MM.1S (cell line): ENCODE data around the gene EXOC1L.

Experiments used
- DNase-seq: peaks from one replicate; pipeline ENCODE4 v3.0.0-alpha.2; 2015
- H2AFZ ChIP-seq: fragments of 300-600 bp; sonication (generic); 2 replicates; pipeline ENCODE4 v1.6.0; 2016; ENCODE audit warnings: antibody characterized with exemption, low read length
- H3F3A ChIP-seq: fragments of 300-600 bp; sonication (generic); 2 replicates; pipeline ENCODE4 v1.6.1; 2016; ENCODE audit warnings: mild to moderate bottlenecking, antibody characterized with exemption, low read length, moderate library complexity, mixed read lengths; ENCODE audit not compliant: insufficient read depth
- H3K27ac ChIP-seq: fragments of 300-600 bp; sonication (generic); 2 replicates; pipeline ENCODE4 v1.5.1; 2016; ENCODE audit warnings: mild to moderate bottlenecking, low read length
- H3K27me3 ChIP-seq: fragments of 300-600 bp; sonication (generic); replicated peaks from 2 replicates; pipeline ENCODE4 v1.6.0; 2016; ENCODE audit warnings: low read length; ENCODE audit not compliant: insufficient read depth
- H3K36me3 ChIP-seq: fragments of 300-600 bp; sonication (generic); replicated peaks from 2 replicates; pipeline ENCODE4 v1.6.1; 2016; ENCODE audit warnings: mild to moderate bottlenecking, low read length, mixed read lengths; ENCODE audit not compliant: insufficient read depth
- H3K4me1 ChIP-seq: fragments of 300-600 bp; sonication (generic); 2 replicates; pipeline ENCODE4 v1.6.1; 2016; ENCODE audit warnings: low read length, mixed read lengths
- H3K4me2 ChIP-seq: fragments of 300-600 bp; sonication (generic); 2 replicates; pipeline ENCODE4 v1.6.0; 2016; ENCODE audit warnings: low read depth, low read length
- H3K4me3 ChIP-seq: fragments of 300-600 bp; sonication (generic); 2 replicates; pipeline ENCODE4 v1.5.1; 2016; ENCODE audit warnings: low read length, mixed read lengths
- H3K79me2 ChIP-seq: fragments of 300-600 bp; sonication (generic); 2 replicates; pipeline ENCODE4 v1.6.1; 2016; ENCODE audit warnings: mixed run types, low read length, mixed read lengths
- H3K9ac ChIP-seq: fragments of 300-600 bp; sonication (generic); 2 replicates; pipeline ENCODE4 v1.6.1; 2016; ENCODE audit warnings: low read length, mixed read lengths
- H3K9me2 ChIP-seq: fragments of 300-600 bp; sonication (generic); replicated peaks from 2 replicates; pipeline ENCODE4 v1.6.1; 2016; ENCODE audit warnings: mild to moderate bottlenecking, low read length, mixed read lengths; ENCODE audit not compliant: insufficient read depth
- H3K9me3 ChIP-seq: fragments of 300-600 bp; sonication (generic); replicated peaks from 2 replicates; pipeline ENCODE4 v1.6.1; 2016; ENCODE audit warnings: mild to moderate bottlenecking, low read length, mixed read lengths; ENCODE audit not compliant: insufficient read depth
- H4K20me1 ChIP-seq: fragments of 300-600 bp; sonication (generic); 2 replicates; pipeline ENCODE4 v1.6.1; 2016; ENCODE audit warnings: mild to moderate bottlenecking, low read length, moderate library complexity, mixed read lengths; ENCODE audit not compliant: insufficient read depth
- CTCF ChIP-seq: fragments of 300-600 bp; sonication (generic); IDR thresholded peaks from 2 replicates; pipeline ENCODE4 v1.5.1; 2016; ENCODE audit warnings: antibody characterized with exemption, low read length, mixed read lengths
- EZH2 ChIP-seq: fragments of 300-600 bp; sonication (generic); optimal IDR thresholded peaks from 2 replicates; pipeline ENCODE3; 2017; ENCODE audit warnings: low read depth, mild to moderate bottlenecking, antibody characterized with exemption, low read length, mixed read lengths
- EZH2phosphoT487 ChIP-seq: fragments of 300-600 bp; sonication (generic); IDR thresholded peaks from 2 replicates; pipeline ENCODE4 v1.6.1; 2018; ENCODE audit warnings: antibody characterized with exemption, low read length

The EXOC1L gene

GRCh38 chr4:55879224-55879623 lies 59.6 kb downstream of the EXOC1L start:
- H3F3A ChIP-seq = no peaks in the 10 kb centered on the region
- H4K20me1 ChIP-seq = no peaks in the 10 kb centered on the region
- H2AFZ ChIP-seq = no peak overlapping the region
- H3K79me2 ChIP-seq = no peaks in the 10 kb centered on the region
- no peaks in the 10 kb centered on the region for H3K9me2 ChIP-seq
- H3K4me1 ChIP-seq = 0 out of 2 replicates have a peak, but pooled peaks cover 3% of the 10 kb centered on the region
- no peak overlapping the region for H3K9ac ChIP-seq
- no peak overlapping the region for H3K27ac ChIP-seq
- H3K4me3 ChIP-seq = no peak overlapping the region
- TF ChIP-seq EZH2 (no peak), CTCF (no peak), EZH2phosphoT487 (no peak)
- 0 out of 2 replicates have a peak, but pooled peaks cover 3% of the 10 kb centered on the region for H3K36me3 ChIP-seq
- H3K27me3 ChIP-seq = no peaks in the 10 kb centered on the region
- DNase-seq = no peak
- no peak overlapping the region for H3K4me2 ChIP-seq
- no peaks in the 10 kb centered on the region for H3K9me3 ChIP-seq

- Histone ChIP-seq H3F3A (no peaks in the 10 kb centered on the region), H2AFZ (no peak overlapping the region), H3K36me3 (0 out of 2 replicates have a peak, but pooled peaks cover 3% of the 10 kb centered on the region), H3K27ac (no peak overlapping the region), H3K79me2 (no peaks in the 10 kb centered on the region), H3K27me3 (no peaks in the 10 kb centered on the region), H3K9me3 (no peaks in the 10 kb centered on the region), H3K4me2 (no peak overlapping the region), H3K9me2 (no peaks in the 10 kb centered on the region), H3K4me3 (no peak overlapping the region), H3K4me1 (0 out of 2 replicates have a peak, but pooled peaks cover 3% of the 10 kb centered on the region), H4K20me1 (no peaks in the 10 kb centered on the region), H3K9ac (no peak overlapping the region)
- no peak for TF ChIP-seq EZH2phosphoT487
- TF ChIP-seq CTCF = no peak
- TF ChIP-seq EZH2 = no peak
- no peak for DNase-seq
Observed at GRCh38 chr4:55880652-55881280, 61.2 kb downstream of the EXOC1L start.

DNA sequence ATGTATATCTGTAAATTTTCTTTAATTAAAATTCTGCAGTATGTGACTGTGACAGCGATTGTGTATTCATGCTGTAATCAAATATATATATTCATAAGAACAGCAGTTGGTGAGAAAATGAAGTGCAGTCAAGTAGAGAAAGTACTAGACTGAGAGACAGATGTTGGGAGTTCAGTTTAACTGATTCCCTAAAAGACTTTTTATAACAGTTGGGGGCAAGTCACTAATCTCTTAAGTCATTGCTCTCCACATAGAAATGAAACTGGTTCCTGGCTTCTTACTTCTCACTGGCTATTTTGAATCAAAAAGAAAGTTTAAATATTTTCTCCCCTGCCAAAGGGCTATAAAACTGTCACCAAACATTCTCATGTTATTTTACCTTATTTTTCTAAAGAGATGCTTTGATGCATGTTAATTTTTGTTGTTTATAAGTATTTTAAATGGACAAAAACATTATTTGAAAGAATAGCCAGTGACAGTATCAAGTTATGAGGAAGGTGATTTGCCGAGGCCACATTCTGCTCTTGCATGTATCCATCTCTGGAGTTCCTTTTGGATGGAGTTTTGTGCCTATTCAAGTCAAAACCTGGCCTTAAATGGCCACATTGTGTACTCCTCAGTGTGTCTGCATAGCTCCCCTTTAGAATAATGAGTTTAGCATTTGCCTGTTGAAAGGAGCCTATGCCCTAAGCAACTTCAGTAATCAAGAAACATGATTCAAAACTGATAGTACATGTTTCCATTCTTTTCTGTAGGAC lies 64.7 kb downstream of the EXOC1L start:
- H2AFZ ChIP-seq = no peak overlapping the region
- H3K27me3 ChIP-seq = no peaks in the 10 kb centered on the region
- H3F3A ChIP-seq = no peaks in the 10 kb centered on the region
- no peak overlapping the region for H3K4me3 ChIP-seq
- no peak for DNase-seq
- H3K4me1 ChIP-seq = no peaks in the 10 kb centered on the region
- no peaks in the 10 kb centered on the region for H4K20me1 ChIP-seq
- no peaks in the 10 kb centered on the region for H3K36me3 ChIP-seq
- H3K9me3 ChIP-seq = no peaks in the 10 kb centered on the region
- no peaks in the 10 kb centered on the region for H3K79me2 ChIP-seq
- TF ChIP-seq EZH2phosphoT487 (no peak), EZH2 (no peak), CTCF (no peak)
- no peaks in the 10 kb centered on the region for H3K9me2 ChIP-seq
- no peak overlapping the region for H3K9ac ChIP-seq
- H3K27ac ChIP-seq = no peak overlapping the region
- no peak overlapping the region for H3K4me2 ChIP-seq
